IPS-NIHi7 (cell line): Measurements from ENCODE around the gene YY1.
"Not testable (repeated sequence)": the region's sequence is repeated elsewhere in the genome, so short reads cannot be mapped to it uniquely, and the experiment has no call there.

ENCODE experiments used
- DNase-seq: peaks from one replicate; pipeline ENCODE4 v3.0.0; 2012; ENCODE audit warnings: mixed read lengths; ENCODE audit errors: extremely low spot score

YY1 gene

DNA sequence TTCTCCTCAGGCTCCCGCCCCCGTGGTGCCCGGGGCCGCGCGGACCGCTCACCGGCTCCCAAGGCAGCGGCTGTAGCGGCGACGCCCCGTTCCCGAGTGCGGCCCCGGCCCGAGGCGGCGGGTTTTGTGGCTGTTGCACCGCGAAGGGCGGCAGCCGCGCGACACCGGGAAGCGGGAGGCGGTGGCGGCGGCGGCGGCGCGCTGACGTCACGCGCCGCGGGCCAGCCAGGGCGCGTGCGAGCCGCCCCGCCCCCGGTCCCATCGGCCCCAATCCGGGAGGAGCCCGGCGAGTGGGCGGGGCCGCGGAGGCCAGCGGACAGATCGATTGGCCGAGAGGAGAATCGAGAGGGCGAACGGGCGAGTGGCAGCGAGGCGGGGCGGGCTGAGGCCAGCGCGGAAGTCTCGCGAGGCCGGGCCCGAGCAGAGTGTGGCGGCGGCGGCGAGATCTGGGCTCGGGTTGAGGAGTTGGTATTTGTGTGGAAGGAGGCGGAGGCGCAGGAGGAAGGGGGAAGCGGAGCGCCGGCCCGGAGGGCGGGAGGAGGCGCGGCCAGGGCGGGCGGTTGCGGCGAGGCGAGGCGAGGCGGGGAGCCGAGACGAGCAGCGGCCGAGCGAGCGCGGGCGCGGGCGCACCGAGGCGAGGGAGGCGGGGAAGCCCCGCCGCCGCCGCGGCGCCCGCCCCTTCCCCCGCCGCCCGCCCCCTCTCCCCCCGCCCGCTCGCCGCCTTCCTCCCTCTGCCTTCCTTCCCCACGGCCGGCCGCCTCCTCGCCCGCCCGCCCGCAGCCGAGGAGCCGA is at the start of gene YY1:
TSS of gene YY1 (plus strand) at position 726 of the 792 bp plus-strand sequence. CDS start 101 bp downstream, outside the sequence.
- DNase-seq: peak; percentile 97

GRCh38 chr14:100190126-100190525 is 48.8 kb upstream of the YY1 start:
- no peak for DNase-seq

DNA sequence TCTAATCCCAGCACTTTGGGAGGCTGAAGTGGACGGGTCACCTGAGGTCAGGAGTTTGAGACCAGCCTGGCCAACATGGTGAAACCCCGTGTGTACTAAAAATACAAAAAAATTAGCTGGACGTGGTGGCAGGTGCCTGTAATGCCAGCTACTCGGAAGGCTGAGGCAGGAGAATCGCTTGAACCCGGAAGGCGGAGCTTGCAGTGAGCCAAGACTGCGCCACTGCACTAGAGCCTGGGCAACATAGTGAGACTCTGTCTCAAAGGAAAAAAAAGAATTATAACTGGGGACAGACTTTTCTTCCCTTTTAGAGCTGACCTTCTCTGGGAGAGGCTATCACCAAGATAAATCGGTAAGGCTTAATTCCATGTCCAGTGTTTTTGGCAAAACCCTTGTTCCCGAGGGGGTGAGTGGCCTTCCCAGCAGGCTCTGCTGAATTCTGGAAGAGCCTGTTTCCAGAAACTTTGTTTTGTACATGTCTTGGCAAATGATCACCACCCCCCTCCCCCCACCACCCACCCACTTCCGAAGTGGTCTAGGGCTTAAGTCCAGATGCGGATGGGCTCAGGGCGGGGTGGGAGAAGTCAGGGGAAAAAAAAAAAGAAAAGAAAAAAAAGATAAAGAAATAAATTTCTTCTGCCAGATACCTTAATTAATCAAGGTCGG is 47.2 kb upstream of the YY1 start:
- DNase-seq: no peak

GRCh38 chr14:100192250-100192671 is 46.7 kb upstream of the YY1 start:
- DNase-seq: no peak

GRCh38 chr14:100192672-100193416 is 46.1 kb upstream of the YY1 start:
- DNase-seq: peak; percentile 100

GRCh38 chr14:100193417-100194357 is 45.3 kb upstream of the YY1 start:
- no peak for DNase-seq

- no peak for DNase-seq
These were observed 39.6 kb upstream of the YY1 start for GRCh38 chr14:100199240-100199860.

- no peak for DNase-seq
These were observed 38.6 kb upstream of the YY1 start for GRCh38 chr14:100200311-100200710.

GRCh38 chr14:100201701-100202100 is 37.2 kb upstream of the YY1 start:
- no peak for DNase-seq

DNA sequence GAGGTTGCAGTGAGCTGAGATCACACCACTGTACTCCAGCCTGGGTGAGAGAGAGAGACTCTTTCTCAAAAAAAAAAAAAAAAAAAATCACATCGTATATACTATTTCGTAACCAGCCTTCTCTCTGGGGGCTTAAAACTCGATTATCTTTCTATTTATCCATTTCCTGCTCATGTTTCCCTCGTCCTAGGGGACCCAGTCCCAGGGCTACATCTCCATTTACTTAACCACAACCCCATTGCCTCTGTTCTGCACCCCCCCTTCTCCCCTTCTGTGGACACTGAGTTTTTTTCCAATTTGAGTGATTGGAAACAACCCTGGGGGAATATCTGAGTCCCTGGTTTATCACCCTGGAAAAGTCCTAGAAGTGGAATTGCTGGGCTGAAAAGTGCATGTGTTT is 36.2 kb upstream of the YY1 start:
- DNase-seq: no peak

GRCh38 chr14:100203146-100203545 is 35.8 kb upstream of the YY1 start:
- DNase-seq: no peak

DNA sequence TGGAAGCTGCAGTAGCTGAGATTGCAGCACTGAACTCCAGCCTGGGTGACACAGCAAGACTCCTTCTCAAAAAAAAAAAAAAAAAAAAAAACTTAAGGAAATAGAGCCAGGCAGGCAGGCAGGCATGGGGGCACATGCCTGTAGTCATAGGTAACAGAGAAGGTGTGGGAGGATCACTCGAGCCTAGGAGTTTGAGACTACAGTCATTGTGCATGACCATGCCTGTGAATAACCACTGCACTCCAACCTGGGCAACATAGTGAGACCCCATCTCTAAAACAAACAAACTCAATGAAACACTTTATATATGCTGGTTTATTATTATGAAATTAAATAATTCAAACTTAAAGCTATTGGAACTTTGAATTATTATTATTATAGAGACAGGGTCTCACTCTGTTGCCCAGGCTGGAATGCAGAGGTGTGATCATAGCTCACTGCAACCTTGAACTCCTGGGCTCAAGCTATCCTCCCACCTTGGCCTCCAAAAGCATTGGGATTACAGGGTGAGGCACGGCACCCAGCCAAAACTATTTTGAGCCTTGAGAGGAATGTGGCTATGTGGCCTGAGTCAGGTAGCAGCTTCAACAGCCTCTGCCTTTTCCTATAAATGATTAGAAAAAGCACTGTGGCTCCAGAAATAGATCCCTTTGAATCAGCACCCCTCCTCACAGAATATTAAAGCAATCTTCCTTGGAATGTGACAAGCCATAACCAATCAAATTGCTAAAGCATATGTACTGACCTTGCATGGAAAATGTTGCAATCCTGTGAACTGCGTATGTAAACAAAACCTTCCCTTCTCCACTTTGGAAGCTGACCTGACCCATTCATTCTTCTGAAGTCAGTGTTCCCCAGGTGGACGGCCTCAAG is 34.7 kb upstream of the YY1 start:
- no peak for DNase-seq

DNA sequence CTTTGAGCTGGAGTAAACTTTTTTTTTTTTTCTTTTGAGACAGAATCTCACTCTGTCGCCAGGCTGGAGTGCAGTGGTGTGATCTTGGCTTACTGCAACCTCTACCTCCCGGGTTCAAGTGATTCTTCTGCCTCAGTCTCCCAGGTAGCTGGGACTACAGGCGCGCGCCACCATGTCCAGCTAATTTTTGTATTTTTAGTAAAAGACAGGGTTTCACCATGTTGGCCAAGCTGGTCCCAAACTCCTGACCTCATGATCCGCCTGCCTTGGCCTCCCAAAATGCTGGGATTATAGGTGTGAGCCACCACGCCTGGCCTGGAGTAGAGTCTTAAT is 34.1 kb upstream of the YY1 start:
- not testable (repeated sequence) for DNase-seq

DNA sequence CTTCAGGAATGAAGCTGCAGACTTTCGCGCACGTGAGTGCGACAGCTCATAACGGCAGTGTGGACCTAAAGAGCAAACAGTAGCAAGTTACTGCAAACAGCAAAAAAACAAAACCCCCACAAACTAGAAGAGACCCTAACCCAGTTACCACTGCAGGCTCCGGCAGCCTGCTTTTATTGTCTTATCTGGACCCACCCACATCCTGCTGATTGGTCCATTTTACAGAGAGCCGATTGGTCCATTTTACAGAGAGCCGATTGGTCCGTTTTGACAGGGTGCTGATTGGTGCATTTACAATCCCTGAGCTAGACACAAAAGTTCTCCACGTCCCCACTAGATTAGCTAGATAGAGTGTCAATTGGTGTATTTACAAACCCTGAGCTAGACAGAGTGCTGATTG is 31.4 kb upstream of the YY1 start:
- not testable (repeated sequence) for DNase-seq

- DNase-seq: not testable (repeated sequence)
These were observed 30.8 kb upstream of the YY1 start for GRCh38 chr14:100208136-100208535.

DNA sequence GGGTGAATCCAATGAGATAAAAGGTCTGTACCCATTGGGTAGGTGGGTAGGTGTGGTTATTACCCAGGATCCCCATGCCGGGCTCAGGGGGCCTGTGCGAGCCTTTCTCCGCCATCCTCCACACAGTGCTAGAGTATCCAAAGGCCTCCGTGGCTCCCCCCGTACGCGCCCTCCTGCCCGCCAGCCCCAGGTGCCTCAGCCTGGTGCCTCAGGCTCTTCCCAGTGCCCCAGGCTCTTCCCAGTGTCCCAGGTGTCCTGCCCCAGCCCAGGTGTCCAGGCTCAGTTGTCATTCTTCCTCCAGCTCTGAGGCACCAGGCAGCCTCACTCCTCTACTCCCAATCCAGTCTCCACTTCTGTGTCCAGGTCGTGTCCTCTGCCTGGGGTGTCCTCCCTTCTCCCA is 27.6 kb upstream of the YY1 start:
- DNase-seq: no peak

DNA sequence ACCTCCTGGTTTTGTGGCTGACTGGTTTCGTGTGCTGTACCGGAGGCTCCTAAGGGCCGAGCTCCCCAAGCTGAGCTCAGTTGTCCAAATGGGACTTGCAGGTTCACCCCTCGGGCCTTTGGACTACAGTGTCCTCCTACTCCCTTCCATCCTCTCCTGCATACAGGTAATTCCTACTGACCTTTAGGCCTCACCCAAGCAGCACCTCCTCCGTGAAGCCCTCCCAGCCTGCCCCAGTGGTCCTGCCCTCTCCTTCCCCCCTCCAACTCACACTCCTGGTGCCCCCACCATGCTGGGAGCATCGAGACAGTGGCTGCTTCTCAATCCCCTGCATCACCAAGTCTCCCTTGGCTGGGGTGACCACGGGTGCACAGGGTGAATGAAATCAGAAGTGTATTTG is 27.1 kb upstream of the YY1 start:
- no peak for DNase-seq

GRCh38 chr14:100212476-100213333 is 26.2 kb upstream of the YY1 start:
- DNase-seq: no peak

DNA sequence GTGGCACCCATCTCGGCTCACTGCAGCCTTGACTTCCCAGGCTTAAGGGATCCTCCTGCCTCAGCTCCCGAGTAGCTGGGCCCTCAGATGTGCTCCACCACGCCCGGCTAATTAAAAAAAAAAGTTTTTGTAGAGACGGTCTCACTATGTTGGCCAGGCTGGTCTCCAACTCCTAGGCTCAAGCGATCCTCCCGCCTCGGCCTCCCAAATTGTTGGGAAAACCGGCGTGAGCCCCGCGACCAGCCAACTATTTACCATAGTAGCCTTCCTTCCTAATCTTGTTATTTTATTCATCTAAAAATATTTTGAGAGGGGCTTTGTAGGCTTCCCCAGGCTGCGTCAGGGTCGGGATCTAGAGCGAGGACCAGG is 25.4 kb upstream of the YY1 start:
- no peak for DNase-seq
